ENCODE data around the gene RSBN1.
A peak's percentile ranks its signal among the peaks of the same experiment; 100 is the strongest.

The RSBN1 gene

GRCh38 chr1:113811888-113812660 is at the start of gene RSBN1:
Gene RSBN1 (minus strand): TSS chr1:113812476. CDS start chr1:113812412, 64 bp downstream.
- Histone ChIP-seq H3K27me3 (ENCODE audit: control insufficient read depth in 5 of 5, insufficient read depth in 4 of 5, low read length in 5 of 5) (no peaks in the 10 kb centered on the region), H3K4me1 (ENCODE audit: control insufficient read depth in 5 of 5, insufficient read depth in 5 of 5, low read length in 5 of 5) (peaks cover 0 to 36% (median 25%) of the 10 kb centered on the region in 5 donors), H3K4me3 (ENCODE audit: low read depth in 1 of 5, low read length in 5 of 5) (peak within 1 kb of the TSS; percentile 74 to 99 (median 99)), H3K9me3 (ENCODE audit: control insufficient read depth in 5 of 5, low read length in 5 of 5) (no peaks in the 10 kb centered on the region), H3K36me3 (ENCODE audit: control insufficient read depth in 5 of 5, insufficient read depth in 5 of 5, low read length in 5 of 5) (no peaks in the 10 kb centered on the region), H3K27ac (ENCODE audit: low read depth, low read length) (peak within 1 kb of the TSS; percentile 90), H3K9ac (ENCODE audit: low read length in 5 of 5) (peak within 1 kb of the TSS; percentile 90 to 98 (median 95))

GRCh38 chr1:113861641-113862040 is 49.4 kb upstream of the RSBN1 start:
- H3K9me3 ChIP-seq (ENCODE audit: control insufficient read depth in 5 of 5, low read length in 5 of 5): no peaks in the 10 kb centered on the region
- H3K4me3 ChIP-seq (ENCODE audit: low read depth in 1 of 5, low read length in 5 of 5): no peak overlapping the region
- no peak overlapping the region for H3K9ac ChIP-seq (ENCODE audit: low read length in 5 of 5)
- H3K4me1 ChIP-seq (ENCODE audit: control insufficient read depth in 5 of 5, insufficient read depth in 5 of 5, low read length in 5 of 5): peaks cover 0 to 14% (median 7%) of the 10 kb centered on the region in 5 donors
- H3K27me3 ChIP-seq (ENCODE audit: control insufficient read depth in 5 of 5, insufficient read depth in 4 of 5, low read length in 5 of 5): no peaks in the 10 kb centered on the region
- no peak overlapping the region for H3K27ac ChIP-seq (ENCODE audit: low read depth, low read length)
- H3K36me3 ChIP-seq (ENCODE audit: control insufficient read depth in 5 of 5, insufficient read depth in 5 of 5, low read length in 5 of 5): no peaks in the 10 kb centered on the region

- no peaks in the 10 kb centered on the region for H3K9me3 ChIP-seq (ENCODE audit: control insufficient read depth in 5 of 5, low read length in 5 of 5)
- H3K4me1 ChIP-seq (ENCODE audit: control insufficient read depth in 5 of 5, insufficient read depth in 5 of 5, low read length in 5 of 5): peaks cover 0 to 21% (median 11%) of the 10 kb centered on the region in 5 donors
- H3K27ac ChIP-seq (ENCODE audit: low read depth, low read length): no peak overlapping the region
- no peak overlapping the region for H3K4me3 ChIP-seq (ENCODE audit: low read depth in 1 of 5, low read length in 5 of 5)
- H3K27me3 ChIP-seq (ENCODE audit: control insufficient read depth in 5 of 5, insufficient read depth in 4 of 5, low read length in 5 of 5): no peaks in the 10 kb centered on the region
- no peaks in the 10 kb centered on the region for H3K36me3 ChIP-seq (ENCODE audit: control insufficient read depth in 5 of 5, insufficient read depth in 5 of 5, low read length in 5 of 5)
- peak overlapping the region in 1 of 5 donors; percentile 4 for H3K9ac ChIP-seq (ENCODE audit: low read length in 5 of 5)
Measured at GRCh38 chr1:113860891-113861290, 48.6 kb upstream of the RSBN1 start.

- no peak overlapping the region for H3K27ac ChIP-seq (ENCODE audit: low read depth, low read length)
Measured at GRCh38 chr1:113859478-113860175, 47.4 kb upstream of the RSBN1 start.

GRCh38 chr1:113858982-113859381 is 46.7 kb upstream of the RSBN1 start:
- no peak overlapping the region for H3K9ac ChIP-seq (ENCODE audit: low read length in 5 of 5)
- H3K27ac ChIP-seq (ENCODE audit: low read depth, low read length): no peak overlapping the region
- H3K27me3 ChIP-seq (ENCODE audit: control insufficient read depth in 5 of 5, insufficient read depth in 4 of 5, low read length in 5 of 5): no peaks in the 10 kb centered on the region
- no peak overlapping the region for H3K4me3 ChIP-seq (ENCODE audit: low read depth in 1 of 5, low read length in 5 of 5)
- H3K36me3 ChIP-seq (ENCODE audit: control insufficient read depth in 5 of 5, insufficient read depth in 5 of 5, low read length in 5 of 5): no peaks in the 10 kb centered on the region
- peaks cover 0 to 25% (median 11%) of the 10 kb centered on the region in 5 donors for H3K4me1 ChIP-seq (ENCODE audit: control insufficient read depth in 5 of 5, insufficient read depth in 5 of 5, low read length in 5 of 5)
- no peaks in the 10 kb centered on the region for H3K9me3 ChIP-seq (ENCODE audit: control insufficient read depth in 5 of 5, low read length in 5 of 5)

More at GRCh38 chr1:113859478-113860175, 47.4 kb upstream of the RSBN1 start:
- Histone ChIP-seq H3K9me3 (ENCODE audit: control insufficient read depth in 5 of 5, low read length in 5 of 5) (no peaks in the 10 kb centered on the region), H3K36me3 (ENCODE audit: control insufficient read depth in 5 of 5, insufficient read depth in 5 of 5, low read length in 5 of 5) (no peaks in the 10 kb centered on the region), H3K4me3 (ENCODE audit: low read depth in 1 of 5, low read length in 5 of 5) (peak overlapping the region in 2 of 5 donors; percentile 13 to 36), H3K9ac (ENCODE audit: low read length in 5 of 5) (peak overlapping the region in 2 of 5 donors; percentile 32 to 36), H3K27me3 (ENCODE audit: control insufficient read depth in 5 of 5, insufficient read depth in 4 of 5, low read length in 5 of 5) (no peaks in the 10 kb centered on the region), H3K4me1 (ENCODE audit: control insufficient read depth in 5 of 5, insufficient read depth in 5 of 5, low read length in 5 of 5) (peaks cover 0 to 25% (median 11%) of the 10 kb centered on the region in 5 donors)

GRCh38 chr1:113858418-113858817 is 46.1 kb upstream of the RSBN1 start:
- Histone ChIP-seq H3K4me3 (ENCODE audit: low read depth in 1 of 5, low read length in 5 of 5) (no peak overlapping the region), H3K27ac (ENCODE audit: low read depth, low read length) (no peak overlapping the region), H3K4me1 (ENCODE audit: control insufficient read depth in 5 of 5, insufficient read depth in 5 of 5, low read length in 5 of 5) (peaks cover 0 to 25% (median 11%) of the 10 kb centered on the region in 5 donors), H3K36me3 (ENCODE audit: control insufficient read depth in 5 of 5, insufficient read depth in 5 of 5, low read length in 5 of 5) (no peaks in the 10 kb centered on the region), H3K9me3 (ENCODE audit: control insufficient read depth in 5 of 5, low read length in 5 of 5) (no peaks in the 10 kb centered on the region), H3K27me3 (ENCODE audit: control insufficient read depth in 5 of 5, insufficient read depth in 4 of 5, low read length in 5 of 5) (no peaks in the 10 kb centered on the region), H3K9ac (ENCODE audit: low read length in 5 of 5) (no peak overlapping the region)

GRCh38 chr1:113857776-113858175 is 45.5 kb upstream of the RSBN1 start:
- H3K4me3 ChIP-seq (ENCODE audit: low read depth in 1 of 5, low read length in 5 of 5): no peak overlapping the region
- H3K9ac ChIP-seq (ENCODE audit: low read length in 5 of 5): no peak overlapping the region
- peaks cover 0 to 25% (median 11%) of the 10 kb centered on the region in 5 donors for H3K4me1 ChIP-seq (ENCODE audit: control insufficient read depth in 5 of 5, insufficient read depth in 5 of 5, low read length in 5 of 5)
- H3K9me3 ChIP-seq (ENCODE audit: control insufficient read depth in 5 of 5, low read length in 5 of 5): no peaks in the 10 kb centered on the region
- H3K36me3 ChIP-seq (ENCODE audit: control insufficient read depth in 5 of 5, insufficient read depth in 5 of 5, low read length in 5 of 5): no peaks in the 10 kb centered on the region
- no peaks in the 10 kb centered on the region for H3K27me3 ChIP-seq (ENCODE audit: control insufficient read depth in 5 of 5, insufficient read depth in 4 of 5, low read length in 5 of 5)
- no peak overlapping the region for H3K27ac ChIP-seq (ENCODE audit: low read depth, low read length)

GRCh38 chr1:113856401-113856790 is 44.1 kb upstream of the RSBN1 start:
- Histone ChIP-seq H3K27ac (ENCODE audit: low read depth, low read length) (peak overlapping the region; percentile 6), H3K27me3 (ENCODE audit: control insufficient read depth in 5 of 5, insufficient read depth in 4 of 5, low read length in 5 of 5) (no peaks in the 10 kb centered on the region), H3K36me3 (ENCODE audit: control insufficient read depth in 5 of 5, insufficient read depth in 5 of 5, low read length in 5 of 5) (no peaks in the 10 kb centered on the region), H3K9ac (ENCODE audit: low read length in 5 of 5) (peak overlapping the region in 1 of 5 donors; percentile 7), H3K4me3 (ENCODE audit: low read depth in 1 of 5, low read length in 5 of 5) (no peak overlapping the region), H3K9me3 (ENCODE audit: control insufficient read depth in 5 of 5, low read length in 5 of 5) (no peaks in the 10 kb centered on the region), H3K4me1 (ENCODE audit: control insufficient read depth in 5 of 5, insufficient read depth in 5 of 5, low read length in 5 of 5) (peaks cover 0 to 27% (median 11%) of the 10 kb centered on the region in 5 donors)

GRCh38 chr1:113855630-113856400 is 43.5 kb upstream of the RSBN1 start:
- Histone ChIP-seq H3K36me3 (ENCODE audit: control insufficient read depth in 5 of 5, insufficient read depth in 5 of 5, low read length in 5 of 5) (no peaks in the 10 kb centered on the region), H3K9me3 (ENCODE audit: control insufficient read depth in 5 of 5, low read length in 5 of 5) (no peaks in the 10 kb centered on the region)

More at GRCh38 chr1:113855630-113856400, 43.5 kb upstream of the RSBN1 start:
- no peaks in the 10 kb centered on the region for H3K27me3 ChIP-seq (ENCODE audit: control insufficient read depth in 5 of 5, insufficient read depth in 4 of 5, low read length in 5 of 5)
- no peak overlapping the region for H3K9ac ChIP-seq (ENCODE audit: low read length in 5 of 5)
- H3K4me1 ChIP-seq (ENCODE audit: control insufficient read depth in 5 of 5, insufficient read depth in 5 of 5, low read length in 5 of 5): peaks cover 0 to 27% (median 11%) of the 10 kb centered on the region in 5 donors
- H3K27ac ChIP-seq (ENCODE audit: low read depth, low read length): no peak overlapping the region
- no peak overlapping the region for H3K4me3 ChIP-seq (ENCODE audit: low read depth in 1 of 5, low read length in 5 of 5)

All from subcutaneous abdominal adipose tissue (tissue), 5 donors.